SK-N-MC (cell line): Measurements from ENCODE around the gene EDEM1.
"Not testable (repeated sequence)": the region's sequence is repeated elsewhere in the genome, so short reads cannot be mapped to it uniquely, and the experiment has no call there.

ENCODE experiments used
- DNase-seq: peaks from one replicate; pipeline ENCODE4 v3.0.0-alpha.2; 2011; ENCODE audit warnings: low read depth, low spot score
- H3K27ac ChIP-seq: fragments of 200-600 bp; sonication (generic); 2 replicates; pipeline ENCODE4 v1.5.1; 2016; ENCODE audit warnings: mixed run types
- H3K36me3 ChIP-seq: fragments of 200-600 bp; sonication (generic); 2 replicates; pipeline ENCODE4 v1.6.1; 2017; ENCODE audit warnings: antibody characterized with exemption, low read length, mixed read lengths; ENCODE audit not compliant: insufficient read depth
- H3K4me3 ChIP-seq: fragments of 200-600 bp; sonication (generic); 2 replicates; pipeline ENCODE4 v1.5.1; 2016
- H3K9ac ChIP-seq: fragments of 200-600 bp; sonication (generic); 2 replicates; pipeline ENCODE4 v1.8.0; 2017; ENCODE audit warnings: mixed run types, mixed read lengths; ENCODE audit not compliant: insufficient read length
- H3K9me3 ChIP-seq: fragments of 200-600 bp; sonication (generic); 2 replicates; pipeline ENCODE4 v1.6.1; 2017; ENCODE audit warnings: low read depth, mild to moderate bottlenecking, antibody characterized with exemption, low read length, moderate library complexity, mixed read lengths
- EZH2 ChIP-seq: fragments of 200-600 bp; sonication (generic); IDR thresholded peaks from one replicate; pipeline ENCODE4 v1.6.1; 2017; ENCODE audit warnings: antibody characterized with exemption
- FOXP2 ChIP-seq: optimal IDR thresholded peaks from 2 replicates; pipeline ENCODE3; 2011; ENCODE audit warnings: mild to moderate bottlenecking, moderate library complexity; ENCODE audit not compliant: insufficient read depth; ENCODE audit errors: extremely low read length, control extremely low read depth
- POLR2AphosphoS5 ChIP-seq: IDR thresholded peaks from 2 replicates; pipeline ENCODE4 v1.6.1; 2012; ENCODE audit warnings: mild to moderate bottlenecking, low read depth, low read length, borderline replicate concordance

The EDEM1 gene

GRCh38 chr3:5166846-5167245 lies 20.7 kb upstream of the EDEM1 start:
- no peak for TF ChIP-seq POLR2AphosphoS5
- TF ChIP-seq FOXP2, result no peak
- no peak for TF ChIP-seq EZH2
- Histone ChIP-seq H3K9ac (no peak overlapping the region), H3K9me3 (no peaks in the 10 kb centered on the region), H3K36me3 (no peaks in the 10 kb centered on the region), H3K4me3 (no peak overlapping the region), H3K27ac (no peak overlapping the region)
- no peak for DNase-seq

- no peak for DNase-seq
- peaks cover 3% of the 10 kb centered on the region; the same call in 1 of the 2 replicates for H3K36me3 ChIP-seq
- no peak overlapping the region for H3K27ac ChIP-seq
- H3K4me3 ChIP-seq, result no peak overlapping the region
- H3K9me3 ChIP-seq, result no peaks in the 10 kb centered on the region
- no peak overlapping the region for H3K9ac ChIP-seq
- TF ChIP-seq EZH2, result no peak
- no peak for TF ChIP-seq FOXP2
- TF ChIP-seq POLR2AphosphoS5, result no peak
Observed at GRCh38 chr3:5168110-5168509, 19.4 kb upstream of the EDEM1 start.

DNA sequence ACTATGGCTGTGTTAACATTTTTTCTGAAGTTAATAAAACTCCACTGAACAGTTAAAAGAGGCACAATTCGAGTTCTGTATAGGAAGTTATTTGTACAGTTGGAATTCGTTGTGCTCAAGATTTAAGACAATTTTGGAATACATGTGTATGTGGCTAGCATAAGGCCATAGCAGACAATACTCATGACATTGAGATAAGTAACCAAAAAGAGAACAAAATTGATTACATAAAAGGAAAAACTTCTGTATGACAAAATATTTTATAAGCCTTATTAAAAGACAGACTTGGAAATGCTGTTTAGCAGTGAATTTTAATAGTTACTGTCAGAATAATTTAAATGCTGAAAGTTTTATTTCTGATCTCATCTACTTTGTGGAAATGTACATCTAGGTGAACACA lies 17.7 kb upstream of the EDEM1 start:
- Histone ChIP-seq H3K4me3 (no peak overlapping the region), H3K9ac (no peak overlapping the region), H3K36me3 (peaks cover 6% of the 10 kb centered on the region; the same call in 1 of the 2 replicates), H3K9me3 (no peaks in the 10 kb centered on the region), H3K27ac (no peak overlapping the region)
- TF ChIP-seq POLR2AphosphoS5, result no peak
- no peak for TF ChIP-seq FOXP2
- no peak for TF ChIP-seq EZH2
- DNase-seq, result no peak

- H3K4me3 ChIP-seq, result no peak overlapping the region
- no peak overlapping the region for H3K27ac ChIP-seq
- no peak overlapping the region for H3K9ac ChIP-seq
- peaks cover 8% of the 10 kb centered on the region; the same call in 1 of the 2 replicates for H3K36me3 ChIP-seq
- DNase-seq, result no peak
- TF ChIP-seq FOXP2, result no peak
- H3K9me3 ChIP-seq, result no peaks in the 10 kb centered on the region
Observed at GRCh38 chr3:5170975-5171374, 16.5 kb upstream of the EDEM1 start.

- Histone ChIP-seq H3K9me3 (no peaks in the 10 kb centered on the region), H3K27ac (no peak overlapping the region), H3K9ac (no peak overlapping the region), H3K4me3 (no peak overlapping the region), H3K36me3 (peaks cover 8% of the 10 kb centered on the region; the same call in 1 of the 2 replicates)
- no peak for TF ChIP-seq FOXP2
- no peak for TF ChIP-seq EZH2
- TF ChIP-seq POLR2AphosphoS5, result no peak
- no peak for DNase-seq
Observed at GRCh38 chr3:5172018-5172417, 15.5 kb upstream of the EDEM1 start.

- DNase-seq, H3K27ac ChIP-seq, H3K9ac ChIP-seq, H3K9me3 ChIP-seq, H3K4me3 ChIP-seq: not testable (repeated sequence)
- H3K36me3 ChIP-seq, result peaks cover 11% of the 10 kb centered on the region; the same call in 1 of the 2 replicates
Observed at GRCh38 chr3:5179036-5179435, 8.5 kb upstream of the EDEM1 start.

DNA sequence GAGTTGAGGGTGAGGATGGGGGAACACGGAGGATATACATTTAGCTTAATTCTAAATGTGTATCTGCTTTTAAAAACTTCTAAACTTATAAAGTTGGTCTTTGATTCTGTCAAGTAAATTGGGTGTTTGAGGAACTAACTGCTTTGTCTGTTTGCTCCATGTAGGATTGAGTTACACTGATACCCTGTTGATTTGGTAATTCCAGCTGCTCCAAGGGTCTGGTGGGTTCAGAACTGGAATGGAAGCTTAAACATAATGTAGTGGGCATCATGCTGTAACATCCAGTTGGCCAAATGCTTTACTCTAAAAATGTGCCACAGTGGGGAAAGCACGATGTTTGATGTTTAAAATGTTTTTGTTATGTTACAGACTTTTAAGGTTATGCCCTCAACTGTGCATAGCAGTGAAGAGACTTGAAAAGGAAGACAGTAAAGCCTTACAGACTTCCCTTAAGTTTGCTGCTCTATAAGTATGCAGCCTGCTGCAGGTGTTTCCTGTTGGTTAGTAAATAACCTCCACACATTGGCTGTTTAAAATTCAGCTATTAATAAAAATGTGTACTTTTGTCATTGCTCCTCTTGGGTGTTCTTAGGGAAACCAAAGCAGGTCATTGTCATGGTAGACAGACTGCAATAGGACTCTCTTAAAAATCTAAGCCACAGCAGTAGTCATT lies 5.9 kb upstream of the EDEM1 start:
- Histone ChIP-seq H3K27ac (no peak overlapping the region), H3K9me3 (no peaks in the 10 kb centered on the region), H3K4me3 (no peak overlapping the region), H3K36me3 (peaks cover 6% of the 10 kb centered on the region; the same call in 1 of the 2 replicates), H3K9ac (no peak overlapping the region)
- no peak for DNase-seq
- no peak for TF ChIP-seq FOXP2
- no peak for TF ChIP-seq POLR2AphosphoS5
- TF ChIP-seq EZH2, result no peak

GRCh38 chr3:5183714-5184113 lies 3.8 kb upstream of the EDEM1 start:
- H3K9ac ChIP-seq, H3K4me3 ChIP-seq, H3K9me3 ChIP-seq, H3K27ac ChIP-seq, DNase-seq, H3K36me3 ChIP-seq: not testable (repeated sequence)

DNA sequence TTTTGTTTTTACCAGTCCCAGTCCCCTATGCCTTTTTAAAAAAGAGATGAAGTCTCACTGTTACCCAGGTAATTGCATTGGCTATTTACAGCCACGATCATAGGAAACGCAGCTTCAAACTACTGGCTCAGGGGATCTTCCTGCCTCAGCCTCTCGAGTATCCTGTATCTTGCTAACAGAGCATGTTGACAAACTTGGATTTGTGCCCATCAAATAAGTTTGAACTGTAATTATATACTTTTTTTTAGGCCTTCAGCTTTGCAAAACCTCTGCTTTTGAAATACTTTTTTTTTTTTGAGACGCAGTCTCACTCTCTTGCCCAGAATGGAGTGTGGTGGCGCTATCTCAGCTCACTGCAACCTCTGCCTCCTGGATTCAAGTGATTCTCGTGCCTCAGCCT lies 3.0 kb upstream of the EDEM1 start:
- DNase-seq, result no peak
- Histone ChIP-seq H3K9ac (no peak overlapping the region), H3K36me3 (0 out of 2 replicates have a peak, but pooled peaks cover 4% of the 10 kb centered on the region), H3K4me3 (no peak overlapping the region), H3K27ac (no peak overlapping the region), H3K9me3 (no peaks in the 10 kb centered on the region)
- TF ChIP-seq POLR2AphosphoS5, result no peak
- no peak for TF ChIP-seq FOXP2
- no peak for TF ChIP-seq EZH2
